Mesothelial cell of epicardium (in vitro differentiated cells): ENCODE data around the gene AUTS2. TPM values are rescaled to one million over a fixed set of nuclear protein-coding genes. Genes with fewer than 3 reads are reported as not detected.
A peak's percentile ranks its signal among the peaks of the same experiment; 100 is the strongest.

Experiments used
- DNase-seq, 2 experiments: peaks; one replicate each; pipeline ENCODE4 v3.0.0; 2021; ENCODE audit warnings: low spot score in 2 of 2; ENCODE audit not compliant: unreplicated experiment in 2 of 2
- H3K27ac Mint-ChIP-seq: 2 replicates; pipeline ENCODE4 v1.8.0; 2021; ENCODE audit warnings: mixed read lengths
- H3K27me3 Mint-ChIP-seq: 2 replicates; pipeline ENCODE4 v1.8.0; 2021; ENCODE audit warnings: low read depth, mixed read lengths
- H3K36me3 Mint-ChIP-seq: 2 replicates; pipeline ENCODE4 v1.8.0; 2021; ENCODE audit warnings: mixed read lengths
- H3K4me1 Mint-ChIP-seq: 2 replicates; pipeline ENCODE4 v1.8.0; 2021; ENCODE audit warnings: mixed read lengths
- H3K4me3 Mint-ChIP-seq: 2 replicates; pipeline ENCODE4 v1.8.0; 2021; ENCODE audit warnings: mild to moderate bottlenecking, moderate library complexity, mixed read lengths
- H3K9me3 Mint-ChIP-seq: 2 replicates; pipeline ENCODE4 v1.8.0; 2021; ENCODE audit warnings: mixed read lengths
- CTCF ChIP-seq: fragments of 200-600 bp; sonication (generic); IDR thresholded peaks from one replicate; pipeline ENCODE4 v1.5.0; 2021; ENCODE audit warnings: antibody characterized with exemption; ENCODE audit not compliant: unreplicated experiment
- total RNA-seq: library from RNA; stranded (reverse); gene quantifications from 3 replicates; pipeline ENCODE4 v1.2.1, GENCODE V29; 2021

The AUTS2 gene
- total RNA-seq, 1 donor from 2014 or later, result 135 TPM

DNA sequence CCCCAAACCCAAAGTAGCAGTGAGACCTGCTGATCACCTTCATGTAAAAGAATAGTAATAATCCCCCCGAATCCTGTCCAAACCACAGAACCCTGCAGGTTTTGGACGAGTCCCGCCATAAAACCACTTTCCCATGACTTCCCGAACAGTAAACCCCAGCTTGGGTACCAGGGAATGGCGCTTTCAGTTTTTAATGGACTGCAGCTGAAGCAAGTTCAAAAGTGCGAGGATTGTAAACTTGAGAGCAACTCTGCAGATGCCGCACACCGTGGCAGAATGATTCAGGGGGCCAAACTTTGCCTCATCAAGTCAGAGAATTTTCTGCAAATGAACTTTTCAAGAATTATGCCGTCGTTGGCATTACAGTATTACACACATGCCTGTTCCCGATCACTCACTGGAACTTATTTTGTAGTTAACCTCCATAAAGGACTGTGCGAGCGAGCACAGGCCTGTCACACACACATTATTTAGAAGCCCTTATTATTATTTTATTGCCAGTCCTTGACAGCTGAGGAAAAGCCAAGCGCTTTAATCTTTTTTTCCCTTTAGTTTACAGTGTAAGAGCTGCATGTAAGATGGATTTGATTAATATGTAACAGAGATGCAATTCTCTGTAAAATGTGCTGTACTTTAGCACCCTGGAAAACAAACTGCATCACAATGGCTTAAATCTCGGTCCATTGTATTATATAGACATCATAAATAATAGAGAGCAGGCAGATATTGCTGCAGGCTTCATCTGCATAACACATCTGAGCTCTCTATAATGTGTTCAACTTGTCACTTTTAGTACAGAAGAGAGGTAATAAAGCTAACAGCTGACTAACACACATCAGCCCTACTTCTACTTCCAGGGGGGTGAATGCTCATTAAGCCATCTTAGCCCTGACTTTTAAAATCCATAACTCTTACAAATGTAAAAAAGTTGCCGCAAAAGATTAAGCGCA lies 1040.2 kb downstream of the AUTS2 start:
- Mint-ChIP-seq H3K4me3 (no peak overlapping the region), H3K4me1 (peaks cover 32% of the 10 kb centered on the region), H3K36me3 (peaks cover 4% of the 10 kb centered on the region), H3K27ac (peak overlapping the region; percentile 17), H3K27me3 (peaks cover 35% of the 10 kb centered on the region), H3K9me3 (no peaks in the 10 kb centered on the region)
- no peak for TF ChIP-seq CTCF
- DNase-seq, result no peak

- H3K27me3 Mint-ChIP-seq, result peaks cover 17% of the 10 kb centered on the region
- H3K36me3 Mint-ChIP-seq, result peaks cover 4% of the 10 kb centered on the region
- no peak overlapping the region for H3K4me3 Mint-ChIP-seq
- no peak for DNase-seq
- H3K27ac Mint-ChIP-seq, result peak overlapping the region; percentile 5
- H3K4me1 Mint-ChIP-seq, result peaks cover 34% of the 10 kb centered on the region
- H3K9me3 Mint-ChIP-seq, result no peaks in the 10 kb centered on the region
- TF ChIP-seq CTCF, result no peak
These were observed 1042.1 kb downstream of the AUTS2 start for GRCh38 chr7:70640266-70640833.

DNA sequence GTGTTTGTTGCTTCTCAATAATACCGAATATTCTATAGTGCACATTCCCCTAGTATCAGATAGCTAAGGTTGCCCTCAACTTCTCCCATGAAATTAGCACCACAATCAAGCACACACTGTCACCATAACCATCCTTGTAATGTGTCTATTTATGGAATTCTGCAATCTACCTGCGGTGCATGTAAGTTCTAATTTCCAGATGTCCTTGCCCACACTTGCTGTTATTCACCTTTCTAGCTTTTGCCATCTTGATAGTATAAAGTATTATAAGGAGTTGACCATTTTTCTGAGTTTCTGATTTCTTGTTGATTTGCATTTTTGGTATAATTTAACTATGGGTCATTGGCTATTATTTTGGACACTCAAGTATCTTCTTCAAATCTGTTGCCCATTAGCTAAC lies 1043.6 kb downstream of the AUTS2 start:
- peaks cover 36% of the 10 kb centered on the region for H3K4me1 Mint-ChIP-seq
- TF ChIP-seq CTCF, result no peak
- peaks cover 4% of the 10 kb centered on the region for H3K27me3 Mint-ChIP-seq
- DNase-seq, result no peak
- no peaks in the 10 kb centered on the region for H3K36me3 Mint-ChIP-seq
- H3K9me3 Mint-ChIP-seq, result no peaks in the 10 kb centered on the region
- no peak overlapping the region for H3K4me3 Mint-ChIP-seq
- H3K27ac Mint-ChIP-seq, result no peak overlapping the region

- Mint-ChIP-seq H3K36me3 (no peaks in the 10 kb centered on the region), H3K4me3 (no peak overlapping the region), H3K9me3 (no peaks in the 10 kb centered on the region), H3K4me1 (peaks cover 8% of the 10 kb centered on the region), H3K27ac (no peak overlapping the region), H3K27me3 (no peaks in the 10 kb centered on the region)
- TF ChIP-seq CTCF, result no peak
- DNase-seq, result no peak
These were observed 1047.0 kb downstream of the AUTS2 start for GRCh38 chr7:70645279-70645678.

DNA sequence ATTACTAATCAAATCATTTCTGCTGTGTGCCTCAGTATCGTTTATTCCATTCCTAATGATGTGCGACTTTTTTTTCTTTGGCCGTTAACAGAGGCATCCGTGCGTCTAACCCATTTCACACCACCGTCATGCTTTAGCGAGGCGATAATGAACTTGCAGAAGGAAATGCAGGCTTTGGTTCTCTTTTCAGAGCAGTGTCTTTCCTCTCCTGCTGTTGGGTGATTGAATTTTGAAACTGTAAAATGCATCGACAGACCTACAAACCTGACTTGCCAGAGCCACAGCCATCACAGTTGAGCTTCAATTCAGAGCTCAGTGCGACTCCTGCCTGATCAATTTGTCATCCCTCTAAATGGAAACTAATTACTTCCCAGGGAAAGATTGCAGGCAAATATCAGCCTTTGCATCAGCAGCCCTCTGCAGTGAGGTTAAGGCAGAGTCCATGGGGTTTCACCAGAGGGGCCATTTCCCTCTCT lies 1047.6 kb downstream of the AUTS2 start:
- Mint-ChIP-seq H3K27me3 (no peaks in the 10 kb centered on the region), H3K27ac (no peak overlapping the region), H3K4me3 (no peak overlapping the region), H3K36me3 (no peaks in the 10 kb centered on the region), H3K9me3 (no peaks in the 10 kb centered on the region), H3K4me1 (peaks cover 6% of the 10 kb centered on the region)
- no peak for DNase-seq
- no peak for TF ChIP-seq CTCF
